Measurements from ENCODE around the gene ST6GAL1. TPM values are rescaled to one million over a fixed set of nuclear protein-coding genes. Genes with fewer than 3 reads are reported as not detected.

Gene ST6GAL1
- total RNA-seq, 1 experiment from 2014 or later: 3.3 TPM

- no peaks in the 10 kb centered on the region for H3K9me3 ChIP-seq (ENCODE audit: control insufficient read depth, insufficient read depth, low read depth, low read length)
- no peaks in the 10 kb centered on the region for H3K27me3 ChIP-seq (ENCODE audit: control insufficient read depth, insufficient read depth, low read length)
- ChIA-PET CTCF (no interaction called here), POLR2A (no interaction called here)
- no peaks in the 10 kb centered on the region for H3K36me3 ChIP-seq (ENCODE audit: control insufficient read depth, insufficient read depth, low read length)
- TF ChIP-seq REST (IDR thresholded peaks at IDR 0.05; ENCODE audit: insufficient read depth in 1 of 2, low read depth in 2 of 2, low read length in 1 of 2): no peak
- no peak for TF ChIP-seq TCF7L2 (IDR thresholded peaks at IDR 0.05; ENCODE audit: low read depth, low read length)
- TF ChIP-seq SIN3A (IDR thresholded peaks at IDR 0.05; ENCODE audit: borderline replicate concordance, insufficient read depth, low read depth, low read length): no peak
- TF ChIP-seq POLR2AphosphoS5 (IDR thresholded peaks at IDR 0.05; ENCODE audit: low read depth, low read length): no peak
- TF ChIP-seq CTCF (IDR thresholded peaks at IDR 0.05): no peak
- H3K27ac ChIP-seq (ENCODE audit: low read length): no peak overlapping the region
- no peak overlapping the region for H3K4me3 ChIP-seq (ENCODE audit: low read depth in 2 of 2, low read length in 2 of 2)
- intact Hi-C loops (cut with micrococcal nuclease; ENCODE audit: unreplicated experiment): no loop called here
- ATAC-seq (no peak), DNase-seq (ENCODE audit: low read depth, low spot score) (no peak)
- in situ Hi-C loops (cut with HindIII; ENCODE audit: low pct_unique_long_range_greater_than_20kb, low sequenced_read_pairs): no loop called here
- BruUV-seq (replicated peaks): no TSS peak
- H3K4me1 ChIP-seq (ENCODE audit: control insufficient read depth, insufficient read depth, low read length): no peaks in the 10 kb centered on the region
Measured at GRCh38 chr3:187085933-187086332, 155.6 kb downstream of the ST6GAL1 start.

GRCh38 chr3:187086831-187087230 is 156.5 kb downstream of the ST6GAL1 start:
- POLR2A ChIA-PET: no interaction called here
- Histone ChIP-seq H3K4me3 (ENCODE audit: low read depth in 2 of 2, low read length in 2 of 2) (no peak overlapping the region), H3K27me3 (ENCODE audit: control insufficient read depth, insufficient read depth, low read length) (no peaks in the 10 kb centered on the region), H3K36me3 (ENCODE audit: control insufficient read depth, insufficient read depth, low read length) (no peaks in the 10 kb centered on the region), H3K4me1 (ENCODE audit: control insufficient read depth, insufficient read depth, low read length) (no peaks in the 10 kb centered on the region), H3K9me3 (ENCODE audit: control insufficient read depth, insufficient read depth, low read depth, low read length) (no peaks in the 10 kb centered on the region), H3K27ac (ENCODE audit: low read length) (no peak overlapping the region)
- intact Hi-C loops (cut with micrococcal nuclease; ENCODE audit: unreplicated experiment) (no loop called here), in situ Hi-C loops (cut with HindIII; ENCODE audit: low pct_unique_long_range_greater_than_20kb, low sequenced_read_pairs) (no loop called here)
- TF ChIP-seq TCF7L2 (IDR thresholded peaks at IDR 0.05; ENCODE audit: low read depth, low read length) (no peak), REST (IDR thresholded peaks at IDR 0.05; ENCODE audit: insufficient read depth in 1 of 2, low read depth in 2 of 2, low read length in 1 of 2) (no peak), SIN3A (IDR thresholded peaks at IDR 0.05; ENCODE audit: borderline replicate concordance, insufficient read depth, low read depth, low read length) (no peak), POLR2AphosphoS5 (IDR thresholded peaks at IDR 0.05; ENCODE audit: low read depth, low read length) (no peak), CTCF (IDR thresholded peaks at IDR 0.05) (no peak)
- ATAC-seq (no peak), DNase-seq (ENCODE audit: low read depth, low spot score) (no peak)
- BruUV-seq (replicated peaks): no TSS peak
- CTCF ChIA-PET: interaction anchor here (0.6 kb wide), 1 partner anchor 8 kb away, joined by 6 read pairs; no protein-coding TSS in a partner anchor
